GM18511 (cell line): Measurements from ENCODE around the gene ATPAF2.
"Not testable (repeated sequence)": the region's sequence is repeated elsewhere in the genome, so short reads cannot be mapped to it uniquely, and the experiment has no call there.

Source experiments
- ATAC-seq: cut with Tn5 transposase; IDR thresholded peaks from one replicate; pipeline ENCODE4 v1.9.1; 2021; ENCODE audit warnings: mild to moderate bottlenecking, moderate library complexity; ENCODE audit not compliant: unreplicated experiment

The ATPAF2 gene

DNA sequence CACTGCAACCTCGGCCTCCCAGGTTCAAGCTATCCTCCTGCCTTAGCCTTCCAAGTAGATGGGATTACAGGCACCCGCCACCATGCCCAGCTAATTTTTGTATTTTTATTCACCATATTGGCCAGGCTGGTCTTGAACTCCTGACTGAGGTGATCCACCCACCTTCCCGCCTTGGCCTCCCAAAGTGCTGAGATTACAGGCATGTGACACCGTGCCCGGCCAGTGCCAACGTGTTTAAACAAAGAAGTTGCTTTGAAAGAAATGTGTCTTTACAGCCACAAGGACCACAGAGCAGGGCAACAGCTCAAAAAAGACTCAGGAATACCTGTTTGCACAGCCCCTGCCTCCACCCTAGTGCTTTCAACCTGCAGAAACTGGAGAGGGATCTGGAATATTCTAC, 25.0 kb downstream of the ATPAF2 start:
- ATAC-seq = no peak

DNA sequence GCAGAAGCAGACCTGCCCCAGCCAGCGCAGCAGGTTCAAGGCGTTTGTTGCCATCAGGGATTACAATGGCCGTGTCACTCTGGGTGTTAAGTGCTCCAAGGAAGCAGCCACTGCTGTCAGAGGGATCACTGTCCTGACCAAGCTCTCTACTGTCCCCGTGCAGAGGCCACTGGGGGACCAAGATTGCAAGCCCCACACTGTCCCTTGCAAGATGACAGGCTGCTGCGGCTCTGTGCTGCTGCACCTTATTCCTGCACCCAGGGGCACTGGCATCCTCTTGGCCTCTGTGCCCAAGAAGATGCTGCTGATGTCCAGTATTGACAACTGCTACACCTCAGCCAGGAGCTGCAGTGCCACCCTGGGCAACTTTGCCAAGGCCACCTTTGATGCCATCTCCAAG, 27.7 kb downstream of the ATPAF2 start:
- no peak for ATAC-seq

DNA sequence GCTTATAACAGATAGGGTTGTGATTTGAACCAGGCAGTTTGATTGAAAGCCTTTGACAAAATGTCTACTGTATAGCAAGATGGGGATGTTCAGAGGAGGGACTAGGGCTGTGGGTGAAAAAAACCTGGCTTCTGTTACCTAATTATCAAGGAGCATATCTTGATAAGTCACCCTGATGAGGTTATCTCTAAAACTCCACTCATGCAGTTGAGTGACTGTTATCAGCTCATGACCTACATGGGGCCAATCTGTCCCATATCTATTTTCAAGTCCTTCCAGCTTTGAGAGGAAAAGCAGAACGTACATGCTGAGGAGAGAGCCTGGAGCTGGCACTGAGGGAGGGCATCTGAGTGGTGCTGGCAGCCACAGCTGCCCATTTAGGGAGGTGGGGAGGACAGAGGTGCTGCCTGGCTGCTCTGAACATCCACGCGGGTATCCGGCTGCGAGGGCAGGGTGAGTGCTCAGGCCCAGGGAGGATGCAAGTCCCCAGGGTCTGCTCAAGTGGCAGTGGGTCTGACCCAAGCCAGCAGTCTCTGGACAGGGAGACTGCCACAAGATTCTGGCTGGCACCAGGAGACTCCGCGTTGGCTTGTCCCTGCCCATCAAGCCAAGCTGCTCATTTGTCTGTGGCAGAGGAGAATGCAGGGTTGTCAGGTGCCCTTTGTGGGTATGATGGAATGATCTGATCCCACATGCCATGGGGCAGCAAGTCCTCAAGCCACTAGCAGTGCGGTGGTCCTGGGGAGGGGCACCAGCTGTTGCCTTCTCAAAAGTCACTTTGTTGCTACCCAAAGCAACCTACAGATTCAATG, 29.2 kb downstream of the ATPAF2 start:
- ATAC-seq = no peak

DNA sequence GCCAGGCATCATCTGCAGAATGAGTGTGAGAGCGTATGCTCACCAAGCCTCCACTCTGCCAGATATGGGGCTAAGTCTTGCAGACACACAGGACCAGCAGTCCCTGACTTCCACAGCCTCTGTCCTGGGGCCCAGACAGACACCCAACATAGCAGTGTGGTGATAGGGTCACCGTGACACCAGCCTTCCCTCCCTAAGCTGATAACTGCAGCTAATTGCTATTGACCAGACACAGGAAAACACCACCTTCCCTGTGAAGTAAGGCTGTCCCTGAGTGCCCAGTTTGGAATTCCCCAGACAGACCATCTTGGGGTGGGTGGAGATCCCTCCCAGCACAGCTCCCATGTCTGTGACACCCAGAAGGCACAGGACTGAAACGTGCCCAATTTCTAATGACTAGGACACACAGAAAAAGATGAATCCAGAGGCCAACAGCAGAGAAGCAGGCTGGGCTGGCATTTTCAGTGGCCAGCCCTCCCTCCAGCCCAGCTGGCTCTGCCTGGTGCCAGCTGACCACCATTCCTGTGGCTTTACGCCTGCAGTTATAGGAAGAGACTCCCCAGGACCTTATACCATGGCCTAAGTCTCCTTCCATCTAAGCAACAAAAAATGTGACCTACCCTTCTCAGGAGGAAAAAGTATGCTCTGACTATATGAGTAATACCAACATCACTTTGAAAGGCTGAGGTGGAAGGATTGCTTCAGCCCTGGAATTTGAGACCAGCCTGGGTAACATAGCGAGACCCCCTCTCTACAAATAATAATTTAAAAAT, 30.3 kb downstream of the ATPAF2 start:
- ATAC-seq = no peak

DNA sequence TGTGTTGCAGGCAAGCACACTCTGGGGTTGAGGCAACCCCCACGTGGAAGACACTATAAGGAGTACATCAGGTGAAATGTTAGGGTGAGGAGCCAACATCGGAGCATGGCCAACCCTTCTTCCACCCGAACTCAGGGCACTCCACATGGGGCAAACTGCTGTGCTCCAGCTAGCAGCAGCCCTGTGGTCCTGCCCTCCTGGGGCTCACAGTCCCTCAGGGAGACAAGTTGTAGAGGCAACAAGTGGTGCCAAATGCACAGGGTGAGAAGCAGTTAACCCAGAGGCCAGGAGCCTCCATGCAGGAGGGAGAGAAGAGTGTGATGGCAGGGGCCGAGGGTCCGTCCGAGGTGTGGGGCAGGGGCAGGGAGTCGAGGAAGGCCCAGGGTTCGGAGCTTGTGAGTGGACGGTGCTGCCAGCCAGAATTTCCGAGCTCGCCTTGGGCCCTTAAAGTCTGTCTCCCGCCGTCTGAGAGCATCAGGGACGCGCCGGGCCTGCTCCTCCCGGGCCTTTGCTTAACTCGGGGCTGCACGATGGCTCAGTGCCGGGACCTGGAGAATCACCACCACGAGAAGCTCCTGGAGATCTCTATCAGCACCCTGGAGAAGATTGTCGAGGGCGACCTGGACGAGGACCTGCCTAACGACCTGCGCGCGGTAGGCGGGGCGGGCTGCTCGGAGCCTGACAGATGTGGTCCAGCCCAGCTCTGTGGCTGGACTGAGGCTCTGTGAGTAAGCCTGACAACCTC, 32.3 kb downstream of the ATPAF2 start:
- ATAC-seq = no peak

DNA sequence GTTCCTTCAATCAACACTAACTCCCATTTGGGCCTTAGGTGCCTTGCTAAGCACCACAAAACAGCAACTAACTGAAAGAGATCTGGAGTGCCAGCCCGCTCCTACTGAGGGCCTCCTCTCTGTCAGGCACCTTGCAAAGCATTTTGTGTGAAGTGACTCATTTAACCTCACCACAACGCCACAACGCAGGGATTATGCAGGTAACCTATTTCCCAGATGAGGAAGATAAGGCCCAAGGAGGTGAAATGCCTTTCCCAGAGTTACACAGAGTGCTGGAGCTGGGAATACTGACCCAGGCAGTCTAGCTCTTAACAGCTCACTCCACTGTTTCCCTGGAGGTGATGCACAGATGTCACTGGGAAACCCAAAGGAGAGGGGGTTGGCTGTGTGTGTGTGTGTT, 33.5 kb downstream of the ATPAF2 start:
- ATAC-seq = no peak

DNA sequence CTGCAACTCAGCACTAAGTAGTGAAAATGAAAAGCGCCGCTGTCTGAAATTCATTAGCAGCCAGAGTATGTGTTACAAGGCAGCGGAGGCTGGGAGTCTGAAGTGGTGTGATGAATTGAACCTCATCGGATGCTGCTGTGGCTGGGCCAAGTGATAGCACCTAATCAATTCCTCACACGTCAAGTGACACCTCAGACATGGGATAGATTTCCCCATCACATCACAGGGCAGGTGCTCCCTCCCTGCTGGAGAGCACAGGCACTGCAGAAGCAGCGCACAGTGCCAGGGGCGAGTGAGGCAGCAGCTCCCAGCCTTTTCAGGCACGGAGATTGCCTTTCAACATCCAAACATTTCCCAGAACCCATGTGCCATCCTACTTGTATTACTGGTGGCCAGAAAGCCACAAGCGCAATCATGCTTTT, 34.1 kb downstream of the ATPAF2 start:
- no peak for ATAC-seq

DNA sequence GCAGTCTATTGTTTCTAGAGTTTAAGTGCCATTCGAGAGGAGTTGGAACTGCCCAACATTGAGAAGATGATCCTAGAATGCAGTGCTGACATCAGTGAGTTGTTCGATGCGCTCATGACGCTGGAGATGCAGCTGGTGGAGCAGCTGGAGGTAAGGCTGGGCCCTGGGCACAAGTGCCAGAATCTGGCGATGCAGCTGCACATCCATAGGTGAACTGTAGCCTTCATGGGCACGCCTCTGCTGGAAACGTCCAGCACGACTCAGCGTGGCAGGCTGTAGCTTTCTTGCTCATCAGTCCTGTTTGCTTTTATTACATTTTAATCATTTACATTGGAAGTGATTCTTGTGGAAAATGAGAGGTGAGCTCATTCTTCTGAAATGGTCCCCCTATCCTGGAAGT, 34.6 kb downstream of the ATPAF2 start:
- ATAC-seq = no peak

DNA sequence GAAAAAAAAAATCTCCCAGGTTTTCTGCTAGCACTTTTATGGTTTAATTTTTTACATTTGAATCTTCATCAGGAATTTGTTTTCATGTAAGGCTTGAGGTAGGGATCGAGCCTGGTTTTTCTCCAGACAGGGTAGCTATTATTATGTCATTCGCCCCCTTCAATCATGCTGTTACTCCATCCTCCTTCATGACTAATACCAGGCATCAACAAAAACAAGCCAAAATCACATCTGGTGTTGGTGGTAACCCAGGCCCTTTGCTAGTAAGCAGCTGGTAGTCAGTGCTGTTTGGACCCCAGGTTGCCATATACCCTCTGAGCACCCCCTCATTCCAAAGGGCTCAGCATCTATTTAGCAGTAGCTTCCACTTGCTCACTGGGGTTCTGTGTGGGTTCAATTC, 36.8 kb downstream of the ATPAF2 start:
- ATAC-seq = no peak

DNA sequence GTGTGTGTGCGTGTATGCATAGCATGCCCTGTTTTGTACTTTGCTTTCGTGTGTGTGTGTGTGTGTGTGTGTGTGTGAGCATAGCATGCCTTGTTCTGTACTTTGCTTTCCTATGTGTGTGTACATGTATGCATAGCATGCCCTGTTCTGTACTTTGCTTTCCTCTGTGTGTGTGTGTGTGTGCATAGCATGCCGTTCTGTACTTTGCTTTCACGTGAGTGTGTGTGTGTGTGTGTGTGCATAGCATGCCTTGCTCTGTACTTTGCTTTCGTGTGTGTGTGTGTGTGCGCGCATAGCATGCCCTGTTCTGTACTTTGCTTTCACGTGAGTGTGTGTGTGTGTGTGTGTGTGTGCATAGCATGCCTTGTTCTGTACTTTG, 38.9 kb downstream of the ATPAF2 start:
- no peak for ATAC-seq

DNA sequence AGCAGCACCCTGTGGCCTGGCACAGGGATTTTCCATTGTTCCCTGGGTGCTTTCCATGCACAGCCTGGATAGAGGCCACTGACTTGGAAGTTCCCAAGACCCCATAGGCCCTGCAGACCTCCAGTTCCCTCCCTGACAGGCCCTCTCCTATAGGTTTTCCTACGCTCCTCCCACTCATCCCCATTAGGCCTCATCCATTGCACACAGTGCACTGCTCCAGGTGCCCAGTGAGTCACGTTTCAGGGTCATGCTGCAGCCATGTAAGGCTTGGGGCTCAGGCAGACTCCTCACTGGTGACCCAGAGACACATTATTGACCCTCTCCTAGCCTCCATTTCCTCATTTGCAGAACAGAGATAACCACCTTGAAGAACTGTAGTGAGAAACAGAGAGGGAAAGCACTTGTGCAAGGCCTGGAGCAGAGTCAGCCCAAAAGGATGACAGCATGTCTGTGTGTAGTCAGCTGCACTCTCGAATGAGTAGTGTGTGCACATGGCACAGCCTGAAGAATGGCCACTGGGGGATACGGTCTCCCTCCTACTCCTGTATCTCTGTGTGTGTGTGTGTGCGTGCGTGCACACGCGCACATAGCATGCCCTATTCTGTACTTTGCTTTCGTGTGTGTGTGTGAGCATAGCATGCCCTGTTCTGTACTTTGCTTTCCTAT, 39.5 kb downstream of the ATPAF2 start:
- ATAC-seq = no peak

DNA sequence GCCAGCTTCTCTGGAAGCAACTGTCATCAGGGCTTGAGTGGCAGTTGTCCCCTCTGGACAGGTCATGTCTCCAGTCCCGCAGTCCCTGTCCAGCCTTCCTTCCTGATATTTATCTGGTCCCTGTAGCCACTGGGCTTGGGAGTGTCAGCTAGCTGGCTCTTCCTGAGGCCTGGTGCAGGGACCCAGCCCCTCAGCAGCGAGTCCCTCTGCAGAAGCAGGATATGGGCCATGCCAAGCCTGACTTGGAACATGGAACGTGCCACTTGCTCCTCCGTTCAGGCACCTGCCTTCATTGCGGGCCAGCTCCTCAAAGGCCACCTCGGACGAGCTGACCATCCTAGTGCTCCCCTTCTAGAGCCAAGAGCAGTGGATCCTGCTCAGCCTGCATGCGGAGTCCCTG, 40.0 kb downstream of the ATPAF2 start:
- ATAC-seq = no peak

DNA sequence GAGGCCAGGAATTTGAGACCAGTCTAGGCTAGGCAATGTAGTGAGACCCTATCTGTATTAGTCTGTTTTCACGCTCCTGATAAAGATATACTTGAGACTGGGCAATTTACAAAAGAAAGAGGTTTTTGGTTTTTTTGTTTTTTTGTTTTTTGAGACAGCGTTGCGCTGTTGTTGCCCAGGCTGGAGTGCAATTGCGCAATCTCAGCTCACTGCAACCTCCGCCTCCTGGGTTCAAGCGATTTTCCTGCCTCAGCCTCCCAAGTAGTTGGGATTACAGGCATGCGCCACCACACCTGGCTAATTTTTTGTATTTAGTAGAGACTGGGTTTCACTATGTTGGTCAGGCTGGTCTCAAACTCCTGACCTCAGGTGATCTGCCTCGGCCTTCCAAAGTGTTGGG, 43.1 kb downstream of the ATPAF2 start:
- not testable (repeated sequence) for ATAC-seq

DNA sequence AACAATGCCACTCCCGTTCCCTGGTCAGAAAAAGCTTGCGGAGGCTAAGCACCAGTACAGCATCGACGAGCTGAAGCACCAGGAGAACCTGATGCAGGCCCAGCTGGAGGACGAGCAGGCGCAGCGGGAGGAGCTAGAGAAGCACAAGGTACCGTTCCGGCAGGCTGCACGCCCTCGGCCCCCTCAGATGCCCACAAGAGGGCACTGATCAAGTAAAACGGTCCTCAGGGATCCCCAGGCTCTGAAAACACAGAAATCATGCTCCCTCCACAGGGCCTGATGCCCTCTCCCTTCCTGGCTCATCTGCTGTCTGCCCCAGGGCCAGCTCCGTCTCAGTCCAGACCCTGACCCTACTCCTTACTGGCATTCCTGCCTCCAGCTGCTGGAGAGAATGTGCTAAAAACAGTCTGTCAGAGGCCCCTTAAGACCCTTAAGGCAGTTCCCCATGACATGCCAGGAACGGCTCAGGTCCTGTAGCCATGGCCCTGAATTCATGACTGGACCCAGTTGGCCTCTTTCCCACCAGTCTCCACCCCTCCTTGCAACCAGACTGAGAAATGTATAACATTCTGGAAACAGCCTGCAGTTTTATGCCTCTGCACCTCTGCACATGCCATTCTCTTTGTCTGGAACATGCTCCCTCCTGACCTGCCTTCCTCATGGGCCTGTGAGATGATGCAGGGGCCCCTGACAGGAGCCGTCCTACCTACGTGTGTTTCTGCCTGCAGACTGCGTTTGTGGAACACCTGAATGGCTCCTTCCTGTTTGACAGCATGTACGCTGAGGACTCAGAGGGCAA, 44.5 kb downstream of the ATPAF2 start:
- no peak for ATAC-seq

DNA sequence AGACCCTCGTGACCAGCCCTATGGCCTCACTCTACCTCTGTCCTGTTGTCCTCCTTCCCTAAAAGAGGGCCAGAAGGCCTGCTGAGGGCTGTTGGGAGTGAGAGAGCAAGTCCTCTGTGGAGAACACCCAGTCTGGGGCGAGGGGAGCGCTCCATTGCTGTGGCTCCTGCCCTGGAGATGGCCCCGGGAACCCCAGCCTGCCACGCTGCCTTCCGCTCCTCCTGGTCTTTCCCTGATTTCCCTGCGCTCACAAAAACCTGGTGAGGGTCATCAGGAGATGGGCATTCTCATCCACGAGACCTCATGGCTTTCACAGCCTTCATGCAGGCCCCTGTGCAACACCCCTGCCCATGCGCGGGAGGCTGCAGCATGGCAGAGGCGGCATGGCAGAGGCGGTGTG, 45.1 kb downstream of the ATPAF2 start:
- no peak for ATAC-seq

DNA sequence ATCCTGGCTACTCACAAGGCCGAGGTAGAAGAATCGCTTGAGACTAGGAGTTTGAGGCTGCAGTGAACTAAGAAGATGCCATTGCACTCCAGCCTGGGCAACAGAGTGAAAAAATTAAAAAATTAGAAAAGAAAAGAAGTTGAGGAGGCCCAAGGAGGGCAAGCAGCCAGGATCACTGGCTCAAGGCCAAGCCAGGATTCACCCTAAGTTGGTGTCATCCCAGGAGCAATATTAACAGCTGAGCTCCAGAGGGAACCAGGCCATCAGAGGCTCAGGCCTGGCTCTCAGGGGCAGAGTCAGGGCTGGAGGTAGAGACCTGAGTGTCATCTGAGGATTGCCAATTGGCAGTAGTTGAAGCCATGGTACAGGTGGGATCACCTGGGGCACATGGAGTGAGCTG, 45.6 kb downstream of the ATPAF2 start:
- ATAC-seq = no peak

DNA sequence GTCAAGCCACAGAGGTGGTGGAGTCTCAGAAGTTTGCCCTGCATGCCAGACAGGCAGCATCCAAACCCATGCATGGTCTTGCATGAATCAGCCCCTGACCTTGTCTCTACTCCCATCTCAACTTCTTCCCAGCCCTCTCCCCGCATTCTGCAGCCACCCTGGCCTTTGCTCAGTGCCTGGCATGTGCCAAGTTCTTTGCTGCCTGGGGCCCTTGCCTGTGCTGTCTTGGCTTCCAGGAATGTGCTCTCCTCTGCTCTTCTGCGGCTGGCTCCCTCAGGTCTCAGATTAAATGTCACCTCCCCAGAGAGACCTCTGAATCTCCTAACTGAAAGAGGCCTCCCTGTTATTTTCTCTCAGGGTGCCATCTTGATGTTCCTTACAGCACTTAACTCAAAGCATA, 48.7 kb downstream of the ATPAF2 start:
- ATAC-seq = no peak

DNA sequence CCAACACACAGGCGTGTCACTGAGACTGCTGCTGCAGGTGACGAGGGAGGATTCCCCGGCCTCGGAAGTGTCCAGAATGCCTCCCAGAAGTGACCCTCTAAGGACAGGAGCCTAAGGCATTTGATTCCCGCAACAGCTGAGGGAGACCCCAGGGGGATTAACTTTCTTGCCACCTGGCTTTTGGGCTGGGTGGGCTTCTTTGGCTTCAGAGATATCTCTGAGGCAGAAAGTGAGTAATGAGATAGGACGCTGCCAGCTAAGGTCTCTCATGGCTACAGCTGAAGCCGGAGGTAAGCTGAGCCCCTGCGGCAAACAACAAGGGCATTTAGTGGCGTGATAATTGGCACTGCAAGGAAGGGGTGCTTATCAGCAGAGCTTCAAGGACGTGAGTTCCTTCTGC, 49.4 kb downstream of the ATPAF2 start:
- no peak for ATAC-seq

DNA sequence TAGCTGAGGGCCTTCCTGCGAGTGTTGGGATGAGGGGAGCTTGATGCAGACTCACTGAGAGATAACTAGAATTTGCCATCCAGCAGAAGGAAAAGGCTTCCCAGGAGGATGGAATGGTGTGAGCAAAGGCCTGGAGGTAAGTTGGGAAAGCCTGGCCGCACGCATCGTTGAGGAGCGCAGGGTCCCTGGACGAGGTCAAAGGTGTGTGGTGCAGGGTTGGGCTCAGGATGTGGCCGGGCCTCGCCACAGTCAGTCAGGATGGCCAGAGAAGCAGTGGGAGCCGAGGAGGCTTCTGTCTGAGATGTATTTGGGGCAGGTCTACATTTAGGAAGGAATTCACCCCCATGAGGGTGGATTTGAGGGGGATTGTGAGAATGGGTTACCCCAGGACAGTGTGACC, 49.9 kb downstream of the ATPAF2 start:
- no peak for ATAC-seq

DNA sequence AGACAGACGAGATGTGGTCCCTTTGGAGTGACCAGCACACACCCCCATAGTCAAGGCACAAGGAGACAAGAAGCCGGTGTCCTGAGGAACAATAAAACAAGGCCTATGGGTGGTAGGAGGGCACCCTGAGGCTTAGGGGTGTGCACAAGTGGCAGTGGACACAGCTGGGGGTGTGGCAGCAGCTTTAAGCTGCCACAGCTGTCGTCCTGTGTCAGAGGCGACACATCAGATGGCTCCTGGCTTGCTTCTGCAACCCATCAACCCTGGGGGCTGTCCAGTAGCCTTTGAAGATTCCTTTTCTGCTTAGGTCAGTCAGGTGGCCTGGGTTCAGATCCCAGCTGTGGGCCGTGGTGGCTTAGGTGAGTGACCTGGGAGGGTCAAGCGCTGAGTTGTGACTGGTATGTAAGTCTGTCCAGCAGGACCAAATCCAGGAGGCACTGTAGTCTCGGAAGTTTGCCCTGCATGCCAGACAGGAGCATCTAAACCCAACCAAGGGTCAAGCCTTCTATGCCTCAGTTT, 50.5 kb downstream of the ATPAF2 start:
- ATAC-seq = no peak
